Measurements from ENCODE around the gene GLOD5. TPM values are rescaled to one million over a fixed set of nuclear protein-coding genes. Genes with fewer than 3 reads are reported as not detected.

Gene GLOD5
- total RNA-seq, 1 experiment from 2014 or later, result not detected

DNA sequence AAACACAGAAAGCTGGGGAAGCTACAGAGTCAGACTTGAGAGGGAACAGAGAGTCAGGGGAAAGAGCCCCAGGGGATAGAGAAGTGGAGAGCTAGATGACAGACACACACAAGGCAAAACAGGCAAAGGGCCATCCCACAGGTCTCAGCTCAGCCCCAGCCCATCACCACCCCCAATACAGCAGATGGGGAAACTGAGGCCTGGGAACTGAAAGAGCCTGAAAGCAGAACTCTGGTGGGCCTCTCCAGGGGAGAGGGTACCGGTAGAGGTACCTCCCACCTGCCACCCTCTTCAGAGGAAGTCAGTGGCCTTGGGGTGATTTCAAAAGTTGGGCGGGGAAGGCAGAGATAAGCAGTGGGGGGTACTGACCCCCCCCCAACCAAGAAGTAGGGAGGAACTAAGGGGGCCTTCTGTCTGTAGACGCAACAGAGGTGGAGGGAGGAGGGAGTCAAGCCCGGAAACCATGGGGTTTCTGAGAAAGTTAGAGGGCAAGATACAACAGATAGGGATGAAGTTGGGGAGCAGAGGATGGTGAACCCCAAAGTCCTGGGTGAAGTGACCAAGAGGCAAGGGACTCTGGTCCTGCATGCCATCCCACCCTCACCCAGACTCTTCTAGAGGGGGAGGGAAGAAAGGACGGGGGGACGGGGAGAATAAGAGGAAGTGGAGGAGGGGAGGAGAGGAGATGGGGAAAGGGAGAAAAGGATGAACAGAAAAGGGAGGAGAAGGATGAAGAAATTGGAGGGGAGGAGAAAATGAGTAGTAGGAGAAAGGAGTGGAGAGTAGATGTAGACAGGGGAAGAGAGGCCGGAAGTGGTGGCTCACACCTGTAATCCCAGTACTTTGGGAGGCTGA lies 28.0 kb downstream of the GLOD5 start:
- no peaks in the 10 kb centered on the region for H3K27me3 ChIP-seq (ENCODE audit: insufficient read depth, low read length)
- no peak overlapping the region for H2BK120ac ChIP-seq (ENCODE audit: low read depth, low read length, poor library complexity, severe bottlenecking)
- no peak overlapping the region for H3K4me2 ChIP-seq (ENCODE audit: insufficient read depth, insufficient read length, low read length)
- H3K4me1 ChIP-seq (ENCODE audit: insufficient read depth, low read length), result no peaks in the 10 kb centered on the region
- H3K9ac ChIP-seq (ENCODE audit: extremely low read depth, insufficient read length, low read length), result no peak overlapping the region
- 100% methylated on average over 2 of the region's 7 CpGs for WGBS (ENCODE audit: extremely low coverage, insufficient read length, low lambda C conversion rate)
- H3K36me3 Mint-ChIP-seq (ENCODE audit: insufficient read depth in 1 of 3, low read depth in 3 of 3), result peaks cover 0 to 9% (median 5%) of the 10 kb centered on the region in 3 experiments; a peak in 5 of 7 replicates
- H3K27me3 Mint-ChIP-seq (ENCODE audit: low read depth), result peaks cover 21% of the 10 kb centered on the region
- H3K9me3 Mint-ChIP-seq, result peaks cover 68 to 82% of the 10 kb centered on the region in 2 experiments
- no peak overlapping the region for H2BK5ac ChIP-seq (ENCODE audit: insufficient read length, low read length)
- peaks cover 23% of the 10 kb centered on the region for H3K9me3 ChIP-seq (ENCODE audit: control insufficient read depth, low read depth, low read length)
- DNase-seq, result no peak
- H3K56ac ChIP-seq (ENCODE audit: insufficient read length, low read depth, low read length), result no peak overlapping the region
- no peak overlapping the region for H3K23ac ChIP-seq (ENCODE audit: insufficient read length, low read depth, low read length)
- no peak overlapping the region; a peak in 1 of 7 replicates for H3K27ac Mint-ChIP-seq
- no peaks in the 10 kb centered on the region for H3K4me1 Mint-ChIP-seq
- H2BK20ac ChIP-seq (ENCODE audit: low read depth, low read length, poor library complexity, severe bottlenecking), result no peak overlapping the region
- H2BK12ac ChIP-seq (ENCODE audit: insufficient read length, low read depth, low read length), result no peak overlapping the region
- no peaks in the 10 kb centered on the region for H3K79me1 ChIP-seq (ENCODE audit: insufficient read depth, low read depth, low read length, poor library complexity, severe bottlenecking)
- no peak overlapping the region for H2AFZ ChIP-seq (ENCODE audit: low read length)
- H3K79me2 ChIP-seq (ENCODE audit: insufficient read depth, low read length), result no peaks in the 10 kb centered on the region
- H3K23me2 ChIP-seq (ENCODE audit: insufficient read length, low read depth, low read length, poor library complexity, severe bottlenecking), result no peaks in the 10 kb centered on the region
- H4K8ac ChIP-seq (replicated peaks; ENCODE audit: insufficient read length, low read depth, low read length), result no peak overlapping the region
- no peak overlapping the region for H3K14ac ChIP-seq (ENCODE audit: insufficient read depth, low read length)
- TF ChIP-seq, protein P1, sequence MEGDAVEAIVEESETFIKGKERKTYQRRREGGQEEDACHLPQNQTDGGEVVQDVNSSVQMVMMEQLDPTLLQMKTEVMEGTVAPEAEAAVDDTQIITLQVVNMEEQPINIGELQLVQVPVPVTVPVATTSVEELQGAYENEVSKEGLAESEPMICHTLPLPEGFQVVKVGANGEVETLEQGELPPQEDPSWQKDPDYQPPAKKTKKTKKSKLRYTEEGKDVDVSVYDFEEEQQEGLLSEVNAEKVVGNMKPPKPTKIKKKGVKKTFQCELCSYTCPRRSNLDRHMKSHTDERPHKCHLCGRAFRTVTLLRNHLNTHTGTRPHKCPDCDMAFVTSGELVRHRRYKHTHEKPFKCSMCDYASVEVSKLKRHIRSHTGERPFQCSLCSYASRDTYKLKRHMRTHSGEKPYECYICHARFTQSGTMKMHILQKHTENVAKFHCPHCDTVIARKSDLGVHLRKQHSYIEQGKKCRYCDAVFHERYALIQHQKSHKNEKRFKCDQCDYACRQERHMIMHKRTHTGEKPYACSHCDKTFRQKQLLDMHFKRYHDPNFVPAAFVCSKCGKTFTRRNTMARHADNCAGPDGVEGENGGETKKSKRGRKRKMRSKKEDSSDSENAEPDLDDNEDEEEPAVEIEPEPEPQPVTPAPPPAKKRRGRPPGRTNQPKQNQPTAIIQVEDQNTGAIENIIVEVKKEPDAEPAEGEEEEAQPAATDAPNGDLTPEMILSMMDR (conservative IDR thresholded peaks at IDR 0.05), result no peak
- H4K91ac ChIP-seq (ENCODE audit: insufficient read length, low read depth, low read length), result no peak overlapping the region
- no peak overlapping the region for H3K27ac ChIP-seq (ENCODE audit: insufficient read length, low read depth, low read length)
- no peak overlapping the region for H3K4ac ChIP-seq (ENCODE audit: low read depth, low read length)
- no peak overlapping the region for H2BK15ac ChIP-seq (ENCODE audit: low read depth, low read length)
- H3T11ph ChIP-seq (ENCODE audit: low read length), result no peak overlapping the region
- H2AK5ac ChIP-seq (ENCODE audit: insufficient read length, low read length), result no peak overlapping the region
- H4K5ac ChIP-seq (ENCODE audit: insufficient read length, low read depth, low read length), result no peak overlapping the region
- no peak overlapping the region for H3K18ac ChIP-seq (ENCODE audit: insufficient read length, low read depth, low read length)
- H3K4me3 Mint-ChIP-seq, result no peak overlapping the region
- H4K20me1 ChIP-seq (ENCODE audit: control insufficient read depth, insufficient read depth, insufficient read length), result no peaks in the 10 kb centered on the region

Data from H9 (cell line).